HG03135 (cell line): ENCODE measurements around the gene MPO.

Experiments used
- ATAC-seq: cut with Tn5 transposase; IDR thresholded peaks from one replicate; pipeline ENCODE4 v1.9.1; 2021; ENCODE audit warnings: mild to moderate bottlenecking, moderate library complexity; ENCODE audit not compliant: unreplicated experiment

The MPO gene

DNA sequence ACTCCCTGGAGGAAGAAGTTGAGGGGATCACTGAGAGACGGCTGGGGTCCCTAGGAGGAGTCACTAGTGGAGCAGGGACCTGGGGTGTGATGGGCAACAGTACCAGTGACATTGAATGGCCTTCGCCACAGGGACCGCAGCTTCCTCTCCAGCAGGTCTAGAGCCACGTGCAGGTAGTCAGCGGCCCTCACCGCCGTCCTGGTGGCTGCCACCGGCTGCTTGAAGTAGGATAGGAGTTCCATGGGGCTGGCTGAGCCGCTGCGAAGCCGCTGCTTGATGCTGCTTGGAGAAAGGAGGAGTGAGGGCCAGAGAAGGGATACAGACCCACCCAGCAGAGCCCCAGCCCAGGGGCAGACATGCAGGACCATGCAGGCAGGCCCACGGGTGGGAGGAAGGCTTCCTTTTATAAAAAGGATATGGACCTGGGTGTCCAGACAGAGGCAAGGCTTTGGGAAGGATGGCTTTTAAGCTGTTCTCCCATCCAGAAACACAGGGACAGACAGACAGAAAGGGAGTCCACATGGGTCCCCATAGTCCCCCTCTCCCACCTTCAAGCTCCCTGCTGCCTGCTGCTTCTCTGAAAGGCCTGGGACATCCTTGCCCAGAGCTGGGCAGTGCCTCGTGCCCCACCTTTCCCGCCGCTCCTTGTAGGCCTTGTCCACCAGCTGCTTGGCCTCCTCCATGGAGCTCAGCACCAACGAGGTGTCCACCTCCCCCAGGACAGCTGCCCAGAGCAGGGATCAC lies 827 bp downstream of the MPO start:
- ATAC-seq = no peak

DNA sequence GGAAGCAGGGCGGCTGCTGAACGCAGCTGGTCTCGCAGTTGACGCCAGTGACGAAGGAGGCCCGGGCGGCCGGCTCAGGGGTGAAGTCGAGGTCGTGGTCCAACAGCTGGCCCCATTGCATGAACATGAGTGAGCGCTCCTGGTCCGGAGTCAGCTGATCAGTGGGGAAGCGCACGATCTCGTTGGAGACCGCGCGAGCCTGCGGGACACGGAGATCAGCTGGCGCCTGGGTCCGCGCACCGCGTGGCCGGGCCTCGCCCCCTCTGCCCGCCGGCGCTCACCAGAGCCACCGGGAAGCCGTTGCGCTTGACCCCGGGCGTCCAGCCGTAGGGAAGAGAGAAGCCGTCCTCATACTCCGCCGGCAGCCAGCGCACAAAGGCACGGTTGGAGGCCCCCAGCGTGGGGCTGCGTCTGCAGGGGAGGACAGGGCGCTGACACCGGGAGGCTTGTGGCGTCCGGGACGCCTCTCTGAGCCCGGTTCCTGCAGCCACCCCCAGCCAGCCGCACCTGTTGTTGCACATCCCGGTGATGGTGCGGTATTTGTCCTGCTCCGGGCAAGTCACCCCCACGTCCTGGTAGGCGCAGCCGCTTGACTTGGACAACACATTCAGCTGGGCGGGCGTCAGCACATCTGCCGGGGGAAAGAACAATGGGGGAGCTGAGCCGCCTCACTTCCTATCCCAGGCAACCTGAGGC lies 1.6 kb downstream of the MPO start:
- ATAC-seq = no peak

DNA sequence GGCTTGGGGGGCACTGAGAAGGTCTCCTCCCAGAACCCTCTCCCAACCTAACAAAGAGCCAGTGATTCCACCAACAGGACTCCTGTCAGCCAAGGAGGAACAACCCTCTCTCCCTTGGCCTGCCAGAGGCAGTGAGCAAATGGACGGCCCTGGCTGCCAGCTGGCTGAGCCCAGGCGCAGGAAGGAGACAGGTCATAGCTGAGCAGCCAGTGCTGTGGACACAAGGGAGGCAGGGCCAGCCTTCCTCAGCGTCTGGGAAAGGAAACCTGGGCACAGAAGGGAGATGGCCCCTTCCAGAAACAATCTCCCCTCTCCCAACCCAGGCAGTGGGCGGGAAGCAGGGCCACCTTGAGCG lies 2.1 kb downstream of the MPO start:
- ATAC-seq = no peak

DNA sequence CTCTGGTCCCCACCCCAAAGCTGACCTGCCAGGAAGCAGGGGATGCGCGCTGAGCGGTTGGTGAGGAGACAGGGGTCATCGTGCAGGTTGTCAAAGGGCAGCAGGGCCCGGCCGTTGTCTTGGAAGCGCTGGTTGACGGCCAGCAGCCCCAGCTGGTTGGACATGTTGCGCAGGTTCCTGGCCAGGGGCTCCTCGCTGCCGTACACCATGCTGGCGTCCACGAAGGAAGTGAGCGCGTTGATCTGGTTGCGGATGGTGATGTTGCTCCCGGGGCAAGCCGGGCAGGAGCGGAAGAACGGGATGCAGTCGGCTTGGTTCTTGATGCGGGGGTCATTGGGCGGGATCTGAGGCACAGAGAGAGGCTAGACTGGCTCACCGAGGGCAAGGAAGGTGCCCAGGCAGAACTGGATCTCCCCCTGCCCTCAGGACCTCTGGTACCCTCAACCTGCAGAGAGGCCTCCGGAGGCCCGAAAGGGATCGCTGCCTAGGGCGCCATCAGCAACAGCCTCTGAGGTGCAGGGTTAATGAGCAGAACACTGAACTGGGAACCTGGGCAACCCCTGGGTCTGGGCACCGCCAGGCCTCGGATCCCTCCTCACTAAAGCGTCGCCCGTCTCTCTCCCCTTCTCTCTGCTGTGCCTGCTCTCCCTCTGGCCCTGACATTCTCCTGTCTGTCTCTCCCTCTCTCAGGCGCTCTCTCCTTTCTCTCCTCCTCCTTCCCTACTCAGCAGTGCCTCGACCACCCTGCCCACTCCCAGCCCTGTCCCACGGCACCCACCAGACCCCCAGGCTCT lies 2.7 kb downstream of the MPO start:
- no peak for ATAC-seq

DNA sequence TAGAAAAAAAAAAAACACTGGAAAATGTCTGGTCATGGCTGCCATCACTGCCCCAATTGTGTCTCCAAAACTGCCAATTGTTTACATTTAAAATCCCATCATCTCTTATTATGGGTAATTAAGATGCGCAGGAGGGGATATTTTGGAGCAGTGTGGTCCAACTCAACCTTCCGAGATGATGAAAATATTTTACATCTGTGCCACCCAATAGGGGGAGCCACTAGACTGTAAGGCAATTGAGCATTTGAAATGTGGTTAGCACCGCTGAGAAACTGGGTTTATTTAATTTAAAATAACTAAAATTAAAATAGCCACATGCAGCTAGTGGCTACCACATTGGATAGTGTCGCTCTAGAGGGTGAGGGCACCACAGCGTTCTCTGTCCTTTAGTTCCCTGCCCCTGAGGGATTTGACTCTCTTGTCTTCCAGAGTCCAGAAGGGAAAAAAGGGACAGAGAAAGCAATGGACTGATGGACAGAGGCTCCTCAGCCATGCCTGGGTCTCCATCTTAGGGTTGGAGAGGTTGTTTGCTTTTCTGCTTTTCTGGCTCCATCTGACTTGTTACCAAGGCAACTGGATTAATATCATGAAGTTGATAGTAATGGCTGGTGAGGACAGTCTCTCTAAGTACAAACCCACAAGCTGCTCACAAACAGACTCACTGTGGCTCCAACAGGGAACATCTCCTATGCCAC lies 3.5 kb downstream of the MPO start:
- ATAC-seq = no peak

DNA sequence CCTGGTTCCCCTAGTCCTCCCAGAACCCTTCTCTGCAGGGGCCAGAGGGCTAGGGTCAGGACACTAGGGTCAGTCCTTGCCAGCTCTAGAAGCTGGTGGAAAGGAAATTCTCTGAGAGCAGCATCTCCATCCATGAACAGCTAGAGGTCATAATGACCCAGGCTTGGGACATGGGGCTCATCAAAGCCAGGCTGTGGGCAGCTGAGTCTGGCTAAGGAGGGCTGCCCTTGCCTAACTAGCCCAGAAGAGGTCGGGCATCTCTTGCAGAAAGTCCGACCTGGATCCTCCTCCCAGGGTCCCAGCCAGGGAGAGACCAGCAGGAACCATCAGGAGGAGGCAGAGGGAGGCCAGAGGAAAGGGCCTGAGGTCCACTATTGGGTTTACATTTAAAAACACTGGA lies 4.3 kb downstream of the MPO start:
- no peak for ATAC-seq

DNA sequence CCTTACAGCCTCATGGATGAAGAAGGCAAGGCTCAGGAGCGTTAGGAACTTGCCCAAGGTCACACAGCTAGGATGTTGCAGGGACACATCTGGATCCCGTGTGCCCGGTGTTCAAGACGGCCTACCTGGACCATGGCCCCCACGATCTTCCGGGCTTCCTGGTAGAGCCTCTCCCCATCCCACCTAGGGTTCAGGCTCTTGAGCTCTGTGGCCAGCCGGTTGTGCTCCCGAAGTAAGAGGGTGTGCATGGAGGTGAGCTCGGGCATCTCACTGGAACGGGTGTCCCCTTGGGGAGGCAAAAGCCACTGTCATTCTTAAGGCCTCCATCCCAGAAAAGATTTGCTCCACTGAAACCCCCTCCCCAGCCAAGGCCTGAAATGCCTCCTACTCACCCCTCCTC lies 5.3 kb downstream of the MPO start:
- no peak for ATAC-seq

DNA sequence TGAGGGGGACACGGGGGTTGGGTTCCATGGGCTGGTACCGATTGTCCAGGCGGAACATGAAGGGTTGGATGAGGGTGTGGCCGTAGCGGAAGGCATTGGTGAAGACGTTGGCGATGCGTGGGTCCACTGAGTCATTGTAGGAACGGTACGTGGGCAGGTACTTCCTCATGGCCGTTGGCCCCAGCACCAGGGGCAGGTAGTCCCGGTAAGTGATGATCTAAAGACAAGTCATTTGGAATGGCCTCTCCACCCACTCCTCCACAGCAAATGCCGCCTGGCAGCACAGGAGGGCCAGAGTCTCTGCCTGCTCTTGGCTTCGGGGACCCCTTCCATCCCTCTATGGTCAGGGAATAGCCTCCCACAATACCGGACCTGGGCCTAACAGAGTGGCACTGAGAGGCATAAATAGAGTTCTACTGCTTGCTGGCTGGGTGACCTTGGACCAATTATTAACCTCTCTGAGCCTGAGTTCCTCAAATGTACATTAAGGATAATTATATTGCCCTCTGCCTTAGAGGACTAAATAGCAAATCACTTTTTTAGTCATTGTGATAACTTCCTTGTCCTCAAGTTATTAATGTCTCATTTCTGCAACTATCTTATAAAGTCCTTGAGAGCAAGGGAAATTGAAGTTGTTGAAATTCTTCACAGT lies 7.2 kb downstream of the MPO start:
- ATAC-seq = no peak

DNA sequence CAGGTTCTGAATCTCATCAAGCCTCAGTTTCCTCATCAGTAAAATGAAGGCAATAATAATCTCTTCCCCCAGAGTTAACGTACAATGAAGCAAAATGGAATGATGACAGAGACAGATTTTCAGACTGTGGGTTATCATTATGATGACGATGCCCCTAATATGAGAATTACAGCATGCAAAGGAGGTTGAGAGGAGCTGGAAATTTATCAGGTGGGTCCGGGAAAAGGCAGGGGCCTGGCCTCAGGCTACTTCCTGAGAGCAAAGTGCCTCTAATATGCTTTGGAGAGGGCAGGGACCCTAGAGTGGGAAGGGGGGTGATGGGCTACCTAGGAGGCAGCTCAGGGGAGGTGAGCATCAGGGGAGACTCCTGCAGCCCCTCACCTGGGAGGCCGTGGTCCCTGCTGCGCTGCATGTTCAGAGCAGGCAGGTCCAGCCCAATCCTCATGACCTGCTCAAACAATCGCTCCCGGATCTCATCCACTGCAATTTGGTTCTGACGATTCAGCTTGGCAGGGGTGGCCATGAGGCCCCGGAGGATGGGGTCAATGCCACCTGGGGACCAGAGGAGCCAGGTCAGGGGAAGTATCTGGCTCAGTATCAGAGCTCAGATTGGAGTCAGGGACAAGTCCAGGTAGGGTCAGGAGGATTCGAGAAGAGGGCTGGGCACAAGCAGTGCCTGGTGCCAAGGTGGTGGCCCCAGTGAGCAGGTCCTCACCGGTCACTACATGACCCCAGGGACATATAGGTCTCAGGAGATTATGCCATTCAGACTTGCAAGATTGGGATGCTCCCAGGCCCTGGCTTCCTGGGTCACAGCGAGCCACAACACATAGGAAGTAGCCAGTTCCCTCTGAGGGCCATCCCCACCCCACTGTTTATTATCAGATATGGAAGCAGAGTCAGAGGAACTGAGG lies 8.1 kb downstream of the MPO start:
- no peak for ATAC-seq

DNA sequence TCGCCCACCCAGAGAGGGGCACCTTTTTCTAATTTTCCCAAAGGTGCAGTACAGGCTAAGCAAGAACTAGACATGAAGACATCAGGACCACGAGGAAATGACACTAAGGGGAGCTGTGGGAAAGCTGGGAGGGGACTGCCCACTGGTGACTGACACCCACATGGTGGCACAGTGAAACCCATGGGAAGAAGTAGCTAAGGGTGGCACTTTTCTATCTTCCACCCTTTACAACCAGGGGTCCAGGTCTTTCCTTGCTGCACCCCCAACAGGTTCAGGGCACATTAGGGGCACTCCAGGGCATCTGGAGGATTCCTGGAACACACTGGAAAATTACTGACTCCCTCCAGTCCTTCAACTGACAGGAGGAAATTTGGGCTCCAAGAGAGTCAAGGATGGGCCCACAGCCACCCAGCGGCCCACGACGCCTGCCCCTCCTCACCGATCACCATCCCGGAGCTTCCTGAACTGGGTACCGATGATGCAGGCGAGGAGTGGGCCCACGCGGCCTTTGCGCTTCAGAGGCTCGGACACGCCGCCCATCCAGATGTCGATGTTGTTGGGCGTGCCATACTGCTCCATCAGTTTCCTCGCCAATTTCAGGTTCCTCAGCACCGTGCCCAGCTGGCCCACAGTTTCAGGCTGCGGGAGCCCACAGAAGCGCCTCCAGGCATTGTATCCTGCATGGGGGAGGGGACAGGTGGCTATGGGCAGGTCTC lies 9.4 kb downstream of the MPO start:
- ATAC-seq = no peak

DNA sequence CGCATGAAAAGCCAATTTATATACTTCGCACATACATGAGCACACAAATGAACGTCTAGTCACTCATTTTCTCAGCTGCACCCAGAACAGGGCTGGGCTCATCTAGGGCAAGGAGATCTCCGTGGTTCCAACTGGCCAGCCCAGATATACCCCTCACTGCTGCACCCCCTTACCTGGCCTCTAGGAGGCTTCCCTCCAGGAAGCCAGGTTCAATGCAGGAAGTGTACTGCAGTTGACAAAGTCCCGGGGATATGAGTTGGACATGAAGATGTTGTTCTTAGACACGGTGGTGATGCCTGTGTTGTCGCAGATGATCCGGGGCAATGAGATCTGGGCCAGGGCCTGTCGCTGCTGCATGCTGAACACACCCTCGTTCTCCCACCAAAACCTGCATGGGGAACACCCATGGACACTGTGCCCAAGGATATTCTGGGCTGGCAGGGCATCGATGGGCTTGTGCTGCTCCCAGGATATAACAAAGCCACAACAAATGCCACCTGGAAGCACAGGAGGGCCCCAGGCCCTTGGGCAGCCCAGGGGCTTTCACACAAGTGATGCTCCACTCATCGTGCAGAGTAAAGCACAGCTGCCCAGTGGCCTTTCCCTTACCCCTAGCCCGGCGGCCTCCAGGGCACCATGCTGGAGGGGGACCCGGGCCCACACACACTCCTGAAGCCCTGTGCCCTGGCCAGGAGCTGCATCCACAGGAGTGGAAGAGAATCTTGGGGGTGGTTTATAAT lies 10.1 kb downstream of the MPO start:
- no peak for ATAC-seq

DNA sequence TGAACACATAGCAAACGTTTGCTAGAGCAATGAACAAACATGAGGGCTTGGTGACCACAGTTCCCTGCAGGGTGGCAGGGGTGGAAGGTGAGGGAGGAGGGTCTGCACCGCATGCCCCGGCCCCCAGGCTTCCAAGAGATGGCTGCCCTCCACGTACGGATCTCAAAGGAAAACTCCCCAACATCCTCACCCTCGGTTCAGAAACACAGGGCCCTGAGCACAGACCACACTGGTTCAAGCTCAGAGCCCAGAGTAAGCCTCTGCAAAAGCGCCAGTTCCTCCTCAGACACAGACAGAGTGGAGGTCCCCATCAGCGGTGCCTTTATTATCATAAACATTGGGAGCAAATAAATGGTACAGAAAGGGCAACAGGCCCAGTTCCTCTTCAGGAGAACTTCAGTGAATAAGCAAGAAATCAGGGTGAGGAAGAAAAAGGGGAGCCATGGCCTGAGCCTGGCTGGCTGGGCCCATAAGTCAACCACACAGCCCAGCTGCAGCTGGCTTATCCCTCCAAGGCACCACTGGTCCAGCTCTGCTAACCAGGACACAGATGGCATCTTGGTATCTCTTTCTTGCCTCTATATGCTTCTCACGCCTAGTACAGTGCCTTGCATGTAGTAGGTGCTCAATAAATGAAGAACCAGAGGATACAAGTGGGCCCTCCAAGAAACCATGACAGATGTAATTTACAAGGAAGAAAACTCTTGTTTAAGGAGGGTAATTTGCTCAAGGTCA lies 11.0 kb downstream of the MPO start:
- no peak for ATAC-seq

DNA sequence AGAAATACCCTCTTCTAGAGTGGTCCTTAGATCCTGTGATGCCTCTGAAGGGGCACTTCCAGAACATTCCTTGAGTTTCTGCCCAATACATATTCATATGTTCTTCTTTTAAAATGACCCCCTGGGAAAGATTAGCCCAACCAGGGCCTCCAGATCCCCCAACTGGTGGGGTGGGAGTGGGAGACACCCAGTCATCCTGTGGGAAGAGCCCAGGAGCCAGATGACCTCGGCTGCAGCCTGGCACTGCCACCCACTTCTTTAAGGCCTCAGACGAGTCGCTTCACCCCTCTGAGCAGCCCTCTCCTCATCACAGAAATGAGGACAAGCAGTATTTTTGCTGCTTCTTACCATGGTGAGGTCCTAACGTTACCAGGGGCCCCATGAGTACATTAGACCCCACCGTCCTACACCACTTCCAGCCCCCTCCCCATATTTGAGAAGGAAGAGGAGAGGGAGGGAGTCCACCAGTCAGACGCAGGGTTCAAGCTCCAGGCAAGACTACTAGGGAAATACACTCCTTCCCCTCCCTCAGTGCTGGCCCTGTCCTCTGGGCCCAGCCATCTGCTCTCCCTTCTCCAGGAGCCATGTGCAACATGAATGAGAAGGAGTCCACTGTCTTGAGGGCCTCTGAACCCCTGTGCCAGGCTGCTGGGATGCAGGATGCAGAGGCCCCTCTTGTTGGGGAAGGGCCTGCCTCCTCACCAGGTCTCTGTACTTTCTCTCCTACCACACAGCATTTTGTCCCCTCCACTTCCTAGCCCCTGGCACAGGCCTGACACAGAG lies 11.8 kb downstream of the MPO start:
- ATAC-seq = no peak

DNA sequence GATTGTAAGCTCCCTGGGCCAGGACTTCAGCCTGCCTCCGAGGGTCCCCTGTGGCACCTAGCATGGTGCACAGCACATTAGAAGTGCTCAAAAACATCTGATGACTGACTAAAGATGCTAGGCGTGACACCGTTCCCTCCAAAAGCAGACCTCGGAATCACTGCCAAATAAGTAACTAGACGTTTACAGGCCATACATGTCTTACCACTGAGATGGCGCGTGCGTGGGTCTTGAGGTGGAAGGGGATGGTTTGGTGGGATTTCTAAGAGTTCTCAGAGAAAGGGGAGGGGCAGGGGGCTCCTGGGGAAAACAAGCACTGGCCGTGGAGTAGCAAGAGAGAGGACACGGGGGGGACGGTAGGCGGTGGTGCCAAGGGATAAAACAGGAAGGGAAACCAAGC lies 12.4 kb downstream of the MPO start:
- no peak for ATAC-seq

DNA sequence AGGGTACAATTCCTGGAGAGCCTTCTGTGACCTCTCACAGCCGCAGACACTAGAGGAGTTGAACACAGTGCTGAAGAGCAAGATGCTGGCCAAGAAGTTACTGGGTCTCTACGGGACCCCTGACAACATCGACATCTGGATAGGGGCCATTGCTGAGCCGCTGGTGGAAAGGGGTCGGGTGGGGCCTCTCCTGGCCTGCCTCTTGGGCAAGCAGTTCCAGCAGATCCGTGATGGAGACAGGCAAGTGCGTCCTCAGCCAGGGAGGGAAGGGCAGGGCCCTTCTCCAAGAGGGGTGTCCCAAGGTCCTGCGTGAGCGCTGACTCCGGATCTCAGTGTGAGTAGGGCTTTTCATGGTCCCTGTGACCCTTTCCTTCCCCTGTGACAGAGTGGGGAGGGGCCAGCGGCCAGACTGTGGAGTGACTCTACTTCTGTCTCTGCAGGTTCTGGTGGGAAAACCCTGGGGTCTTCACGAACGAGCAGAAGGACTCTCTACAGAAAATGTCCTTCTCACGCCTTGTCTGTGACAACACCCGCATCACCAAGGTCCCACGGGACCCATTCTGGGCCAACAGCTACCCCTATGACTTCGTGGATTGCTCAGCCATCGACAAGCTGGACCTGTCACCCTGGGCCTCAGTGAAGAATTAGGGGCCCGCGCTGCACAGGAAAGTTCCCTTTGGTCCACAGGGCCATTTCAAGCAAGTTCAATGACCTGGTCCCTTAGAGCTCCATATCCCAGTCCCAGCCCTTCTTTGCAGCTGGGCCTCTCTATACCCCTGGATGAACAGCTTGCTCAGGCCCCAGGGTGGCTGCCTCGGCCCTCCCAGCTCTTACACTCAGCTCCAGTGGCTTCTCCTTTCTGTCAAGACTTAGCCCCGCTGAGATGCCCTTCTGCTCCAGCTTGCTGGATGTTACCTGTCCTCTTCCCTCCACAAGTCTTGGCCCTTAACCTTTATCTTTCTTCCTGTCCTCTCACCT lies 13.1 kb downstream of the MPO start:
- ATAC-seq = no peak
